PFSK-1 (cell line): Measurements from ENCODE around the gene DDI2.

ENCODE experiments used
- POLR2AphosphoS5 ChIP-seq: IDR thresholded peaks from 2 replicates; pipeline ENCODE4 v1.6.1; 2012; ENCODE audit warnings: low read depth, mild to moderate bottlenecking, control low read depth, low read length, moderate library complexity
- REST ChIP-seq, 2 experiments: IDR thresholded peaks; 2 replicates each; pipeline versions ENCODE4 v1.6.1 to v1.8.0; 2011 to 2012; ENCODE audit warnings: low read depth in 2 of 2, low read length in 2 of 2, control low read depth in 1 of 2, inconsistent platforms in 1 of 2, mild to moderate bottlenecking in 1 of 2, moderate library complexity in 1 of 2; ENCODE audit not compliant: insufficient read depth in 1 of 2
- SIN3A ChIP-seq: IDR thresholded peaks from 2 replicates; pipeline ENCODE4 v1.6.1; 2012; ENCODE audit warnings: mild to moderate bottlenecking, low read length, moderate library complexity, borderline replicate concordance; ENCODE audit not compliant: insufficient read depth
- TAF1 ChIP-seq: IDR thresholded peaks from 2 replicates; pipeline ENCODE4 v1.6.1; 2012; ENCODE audit warnings: low read length, control low read depth, borderline replicate concordance; ENCODE audit not compliant: insufficient read depth

- TF ChIP-seq POLR2AphosphoS5 = no peak
- no peak for TF ChIP-seq REST (IDR thresholded peaks at IDR 0.05; ENCODE audit: insufficient read depth in 1 of 2, low read depth in 2 of 2, low read length in 2 of 2)
- no peak for TF ChIP-seq SIN3A
- no peak for TF ChIP-seq TAF1
Measured at GRCh38 chr1:15671430-15671829, 54.2 kb downstream of the DDI2 start.
